CD4-positive, alpha-beta T cell treated with Interleukin-6 for 4 hours (primary cell): Measurements from ENCODE around the gene IQCB1.
"Not testable (repeated sequence)": the region's sequence is repeated elsewhere in the genome, so short reads cannot be mapped to it uniquely, and the experiment has no call there.

ENCODE experiments used
- DNase-seq: peaks from one replicate; pipeline ENCODE4 v3.0.0-alpha.2; 2020; ENCODE audit warnings: mixed read lengths

Gene IQCB1

DNA sequence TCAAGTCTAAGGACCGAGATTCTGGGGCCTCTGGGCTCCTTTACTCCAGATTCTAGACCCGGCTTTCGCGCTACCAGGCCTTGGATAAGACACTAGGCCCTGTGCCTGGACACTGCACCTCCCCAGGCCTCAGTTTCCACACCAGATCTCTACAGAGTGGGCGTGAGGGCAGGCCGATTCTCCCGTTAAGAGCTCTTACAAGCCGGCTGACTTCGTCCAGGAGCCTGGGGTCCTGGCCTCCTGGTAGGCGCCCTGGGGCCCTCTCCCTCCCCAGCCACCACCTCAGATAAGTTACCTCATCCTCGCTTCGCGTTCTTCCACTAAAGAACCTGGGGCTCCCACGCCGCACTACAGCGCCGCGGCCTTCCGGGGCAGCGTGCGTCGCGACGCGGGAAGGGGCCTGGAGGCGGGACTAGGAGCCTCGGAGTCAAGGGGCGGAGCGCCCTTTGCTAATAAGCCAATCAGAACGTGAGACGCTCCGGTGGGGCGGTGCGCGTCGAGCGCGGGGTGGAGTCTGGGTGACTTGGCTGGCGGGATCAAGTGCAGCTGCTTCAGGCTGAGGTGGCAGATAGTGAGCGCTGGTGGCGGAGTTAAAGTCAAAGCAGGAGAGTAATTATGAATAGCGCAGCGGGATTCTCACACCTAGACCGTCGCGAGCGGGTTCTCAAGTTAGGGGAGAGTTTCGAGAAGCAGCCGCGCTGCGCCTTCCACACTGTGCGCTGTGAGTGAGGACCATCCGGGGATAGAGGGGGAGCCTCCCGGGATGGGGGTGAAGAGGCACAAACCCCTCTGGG is at the start of gene IQCB1, which contains the start of gene EAF2:
Gene IQCB1, minus strand, starts transcription at position 390 of the 794 bp plus-strand sequence. CDS start 6,100 bp downstream, outside the sequence.
Gene EAF2, plus strand, starts transcription at position 539 of the 794 bp plus-strand sequence. Its CDS starts 77 bp downstream, at position 616.
- DNase-seq = peak; percentile 96

GRCh38 chr3:121883507-121883906 is 48.6 kb upstream of the IQCB1 start:
- DNase-seq = no peak

DNA sequence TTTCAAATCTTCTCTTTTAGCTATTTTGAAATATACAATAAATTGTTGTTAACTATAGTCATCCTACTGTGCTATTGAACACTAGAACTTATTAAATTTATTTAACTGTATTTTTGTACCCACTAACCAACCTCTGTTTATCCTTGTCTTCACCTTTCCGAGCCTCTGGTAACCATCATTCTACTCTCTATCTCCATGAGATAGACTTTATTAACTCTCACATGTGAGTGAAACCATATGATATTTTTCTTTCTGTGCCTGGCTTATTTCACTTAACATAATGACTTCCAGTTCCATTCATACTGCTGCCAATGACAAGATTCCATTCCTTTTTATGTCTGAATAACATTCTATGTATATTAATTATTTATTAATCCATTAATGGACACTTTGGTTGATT is 43.6 kb upstream of the IQCB1 start:
- no peak for DNase-seq

GRCh38 chr3:121871430-121871829 is 36.6 kb upstream of the IQCB1 start:
- DNase-seq = no peak

- no peak for DNase-seq
Measured at GRCh38 chr3:121870717-121871116, 35.9 kb upstream of the IQCB1 start.

DNA sequence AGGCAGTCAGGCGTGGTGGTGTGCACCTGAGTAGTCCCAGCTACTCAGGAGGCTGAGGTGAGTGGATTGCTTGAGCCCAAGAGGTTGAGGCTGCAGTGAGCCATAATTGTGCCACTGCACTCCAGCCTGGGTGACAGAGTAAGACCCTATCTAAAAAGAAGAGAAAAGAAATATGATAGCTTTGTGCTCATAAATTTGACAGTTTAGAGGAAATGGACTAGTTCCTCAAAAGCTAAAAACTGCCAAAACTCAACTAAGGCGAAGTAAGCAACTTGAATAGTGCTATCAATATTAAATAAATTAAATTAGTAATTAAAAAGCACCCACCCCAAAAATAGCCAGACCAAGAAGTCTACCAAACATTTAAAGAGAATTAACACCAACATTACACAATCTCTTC is 34.9 kb upstream of the IQCB1 start:
- DNase-seq = no peak

GRCh38 chr3:121863801-121864200 is 28.9 kb upstream of the IQCB1 start:
- DNase-seq = no peak

GRCh38 chr3:121863247-121863646 is 28.4 kb upstream of the IQCB1 start:
- DNase-seq = not testable (repeated sequence)

GRCh38 chr3:121857778-121858177 is 22.9 kb upstream of the IQCB1 start:
- DNase-seq = not testable (repeated sequence)

DNA sequence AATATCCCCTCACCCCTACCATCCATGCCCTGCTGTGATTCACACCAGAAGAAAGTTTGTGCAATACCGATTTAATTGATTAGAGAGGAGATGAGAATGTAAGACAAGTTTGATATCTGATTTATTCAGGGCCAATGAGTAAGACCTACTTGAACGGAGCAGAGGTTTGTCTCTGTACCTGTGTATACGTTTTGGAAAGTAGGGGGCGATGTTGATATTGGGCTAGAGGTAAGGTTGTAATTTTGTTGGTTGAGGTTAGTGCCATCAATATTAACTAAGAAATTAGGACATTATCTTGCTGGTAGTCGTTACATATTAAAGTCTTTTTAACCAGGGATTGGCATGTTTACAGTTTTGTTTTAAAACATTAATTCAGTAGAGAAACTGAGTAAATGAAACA is 20.7 kb upstream of the IQCB1 start:
- DNase-seq = no peak

- DNase-seq = no peak
Measured at GRCh38 chr3:121852256-121852655, 17.4 kb upstream of the IQCB1 start.

GRCh38 chr3:121844892-121845291 is 10.0 kb upstream of the IQCB1 start:
- DNase-seq = no peak

GRCh38 chr3:121839962-121840361 is 5.1 kb upstream of the IQCB1 start:
- DNase-seq = no peak

- no peak for DNase-seq
Measured at GRCh38 chr3:121836481-121836880, 1.6 kb upstream of the IQCB1 start.

DNA sequence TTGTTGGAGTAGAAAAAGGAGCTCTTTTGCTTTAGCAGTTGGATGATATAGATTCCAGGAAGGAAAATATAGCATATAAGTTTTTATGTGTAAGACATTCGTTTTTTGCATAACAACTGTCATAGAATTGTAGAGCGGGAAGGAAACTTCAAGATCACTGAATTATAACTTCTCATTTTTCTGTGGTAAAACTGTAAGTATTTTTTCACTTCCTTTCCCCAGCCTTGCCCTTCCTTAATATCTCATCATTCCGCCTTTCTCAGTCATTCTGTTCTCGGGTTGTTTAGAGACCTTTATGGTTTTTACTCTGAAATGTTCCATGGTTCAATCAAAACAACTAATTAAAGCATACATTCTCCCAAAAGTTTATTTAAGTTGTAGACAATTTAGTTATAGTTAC is 1.2 kb upstream of the IQCB1 start:
- no peak for DNase-seq

DNA sequence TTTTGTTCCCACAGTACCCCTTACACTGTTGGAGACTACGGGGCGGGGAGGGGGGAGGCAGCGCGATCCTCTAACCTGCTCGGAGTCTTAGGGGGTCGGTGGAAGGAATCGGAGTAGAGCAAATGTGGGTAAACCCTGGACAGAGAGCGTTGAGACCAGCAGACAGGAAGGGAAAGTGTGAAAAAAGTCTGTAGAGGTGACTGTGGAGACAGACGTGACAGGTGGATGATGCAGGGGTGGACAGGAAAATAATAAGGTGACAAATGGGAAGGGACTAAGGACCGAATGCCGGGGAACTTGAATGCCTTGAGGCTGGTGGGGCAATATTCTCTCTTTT is 573 bp upstream of the IQCB1 start:
- no peak for DNase-seq

- DNase-seq = no peak
Measured at GRCh38 chr3:121834157-121834670, 646 bp downstream of the IQCB1 start.

DNA sequence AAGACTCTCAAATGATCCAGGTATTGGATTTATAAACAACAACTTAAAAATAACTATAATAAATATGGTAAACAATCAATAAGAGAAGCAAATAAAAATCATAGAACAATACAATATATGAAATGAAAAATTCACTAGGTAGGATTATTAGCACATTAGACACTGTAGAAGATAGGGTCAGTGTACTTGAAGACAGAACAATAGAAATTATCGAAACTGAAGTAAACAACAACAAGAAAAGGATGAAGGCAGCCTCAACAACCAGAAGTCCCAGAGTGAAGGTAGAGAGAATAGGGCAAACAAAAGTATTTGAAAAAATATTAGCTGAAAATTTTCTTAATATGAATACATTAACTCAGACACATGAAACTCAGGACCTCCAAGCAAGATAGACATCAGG is 11.9 kb downstream of the IQCB1 start:
- DNase-seq = no peak

- no peak for DNase-seq
Measured at GRCh38 chr3:121821421-121822199, 13.2 kb downstream of the IQCB1 start.

- DNase-seq = no peak
Measured at GRCh38 chr3:121819236-121819635, 15.6 kb downstream of the IQCB1 start.

GRCh38 chr3:121818578-121818977 is 16.3 kb downstream of the IQCB1 start:
- DNase-seq = no peak

- no peak for DNase-seq
Measured at GRCh38 chr3:121817753-121818152, 17.1 kb downstream of the IQCB1 start.

DNA sequence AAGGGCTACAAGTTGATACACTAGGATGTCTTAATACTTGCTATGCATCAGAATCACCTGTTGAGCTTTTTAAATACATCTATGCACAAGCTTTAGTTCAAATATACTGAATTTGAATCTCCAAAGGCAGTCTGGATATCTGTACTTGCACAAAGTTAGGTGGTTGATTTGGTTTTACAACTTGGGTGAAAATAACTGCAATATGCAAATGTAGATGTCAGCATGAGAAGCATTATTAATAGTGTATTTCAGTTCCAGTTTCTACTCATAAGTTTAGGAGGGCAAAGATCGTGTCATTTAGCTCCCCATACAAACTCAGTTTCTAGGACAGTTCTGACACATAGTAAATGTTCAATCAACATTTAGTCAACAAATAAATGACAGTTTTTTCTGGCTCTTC is 25.6 kb downstream of the IQCB1 start:
- no peak for DNase-seq

DNA sequence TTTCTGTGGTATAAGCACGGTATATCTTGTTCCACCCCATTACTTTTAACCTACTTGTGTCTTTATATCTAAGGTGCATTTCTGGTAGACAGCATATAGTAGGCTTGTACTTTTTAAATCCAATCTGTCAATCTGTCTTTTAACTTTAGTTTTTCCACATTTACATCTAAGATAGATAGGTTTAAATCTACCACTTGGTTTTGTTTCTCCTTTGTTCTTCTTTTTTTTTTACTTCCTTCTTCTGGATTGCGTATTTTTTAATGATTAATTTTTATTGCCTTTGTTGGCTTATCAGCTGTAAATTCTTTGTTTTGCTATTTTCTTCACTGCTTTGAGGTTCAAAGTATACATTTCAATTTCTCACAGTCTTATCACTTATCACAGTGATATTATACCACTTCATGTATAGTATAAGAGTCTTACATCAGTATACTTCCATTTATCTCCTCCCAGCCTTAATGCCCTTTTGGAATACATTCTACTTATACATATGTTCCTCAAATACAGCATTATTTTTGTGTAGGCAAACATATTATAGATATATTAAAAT is 31.0 kb downstream of the IQCB1 start:
- DNase-seq = no peak
